Left ventricle myocardium inferior (tissue), 1 donor: ENCODE results near the gene TOM1L2. TPM values are rescaled to one million over a fixed set of nuclear protein-coding genes. Genes with fewer than 3 reads are reported as not detected.

Experiments used
- DNase-seq: peaks from one replicate; pipeline ENCODE4 v3.0.0-alpha.2; 2020
- H3K27ac ChIP-seq: fragments of 200-600 bp; replicated peaks from 2 replicates; pipeline ENCODE4 v1.8.0; 2021
- H3K27me3 ChIP-seq: fragments of 200-600 bp; 2 replicates; pipeline ENCODE4 v1.8.0; 2021; ENCODE audit warnings: low read depth
- H3K36me3 ChIP-seq: fragments of 200-600 bp; 2 replicates; pipeline ENCODE4 v1.8.0; 2021
- H3K4me1 ChIP-seq: fragments of 200-600 bp; 2 replicates; pipeline ENCODE4 v1.8.0; 2021
- H3K4me3 ChIP-seq: fragments of 200-600 bp; 2 replicates; pipeline ENCODE4 v1.8.0; 2021; ENCODE audit warnings: mild to moderate bottlenecking, moderate library complexity
- H3K9me3 ChIP-seq: fragments of 200-600 bp; replicated peaks from 2 replicates; pipeline ENCODE4 v1.8.0; 2021
- intact Hi-C: fragments of 100-400 bp; cut with micrococcal nuclease; formaldehyde crosslinking; loops from one replicate; pipeline ENCODE4 v1.11.0; 2022
- total RNA-seq: library from RNA; stranded (reverse); fragmentation: NEBNext Ultra II Directional; extraction: Animal tissue kit (Norgen Biotek cat#: 25700); gene quantifications from one replicate; pipeline ENCODE4 v1.2.1, GENCODE V29; 2021
- TF ChIP-seq, protein P1 (sequence below): fragments of 200-600 bp; IDR thresholded peaks from 2 replicates; pipeline ENCODE4 v1.8.0; 2021; ENCODE audit warnings: antibody characterized with exemption, mild to moderate bottlenecking, borderline replicate concordance
- donor health status: DM: no; HTN: yes; CAD: no; lungs with severe emphysema.

Gene TOM1L2
- total RNA-seq, 1 donor from 2014 or later, result 284 TPM

DNA sequence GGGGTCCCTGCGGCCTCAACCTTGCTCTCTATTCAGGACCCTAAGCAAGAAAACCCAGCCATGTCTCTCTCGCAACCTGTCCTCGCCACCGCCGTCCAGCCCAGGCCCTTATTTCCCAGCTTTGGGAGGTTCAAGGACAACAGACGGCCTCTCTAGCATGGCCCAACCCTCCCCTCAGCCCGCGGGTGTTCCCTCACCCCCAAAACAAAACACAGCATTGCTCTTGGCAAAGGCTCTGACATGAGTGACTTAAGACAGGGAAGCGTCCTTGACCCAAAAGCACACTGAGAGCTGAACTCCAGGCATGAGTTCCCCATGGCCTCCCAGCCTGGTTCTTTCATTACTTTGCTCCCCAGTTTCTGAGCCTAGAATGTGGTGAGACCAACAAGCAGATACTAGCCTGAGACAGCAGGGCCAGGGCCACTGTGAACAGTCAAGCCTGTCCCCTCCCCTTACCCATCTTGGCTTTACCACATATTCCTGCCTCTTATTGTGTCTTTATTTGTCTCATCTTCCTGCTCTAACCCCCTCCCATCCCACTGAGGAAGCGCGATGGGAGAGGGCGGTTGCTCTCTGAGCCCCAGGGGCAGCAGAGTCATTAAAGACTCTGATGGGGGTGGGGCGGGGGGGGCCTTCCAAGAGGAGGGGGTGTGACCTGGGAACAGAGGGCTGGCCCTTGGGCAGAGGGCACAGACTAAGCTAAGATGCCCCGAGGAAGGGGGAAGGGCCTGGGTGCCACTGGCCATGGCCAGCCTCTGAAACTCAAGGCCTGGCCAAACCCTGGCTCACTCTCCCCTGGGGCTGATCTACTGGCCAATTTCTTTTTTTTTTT lies 147.2 kb downstream of the TOM1L2 start:
- Histone ChIP-seq H3K4me3 (peak overlapping the region; percentile 71), H3K9me3 (no peaks in the 10 kb centered on the region), H3K4me1 (peaks cover 66% of the 10 kb centered on the region), H3K27me3 (no peaks in the 10 kb centered on the region), H3K27ac (peak overlapping the region; percentile 91), H3K36me3 (peaks cover 7% of the 10 kb centered on the region)
- intact Hi-C loops, result no loop called here
- TF ChIP-seq, protein P1, sequence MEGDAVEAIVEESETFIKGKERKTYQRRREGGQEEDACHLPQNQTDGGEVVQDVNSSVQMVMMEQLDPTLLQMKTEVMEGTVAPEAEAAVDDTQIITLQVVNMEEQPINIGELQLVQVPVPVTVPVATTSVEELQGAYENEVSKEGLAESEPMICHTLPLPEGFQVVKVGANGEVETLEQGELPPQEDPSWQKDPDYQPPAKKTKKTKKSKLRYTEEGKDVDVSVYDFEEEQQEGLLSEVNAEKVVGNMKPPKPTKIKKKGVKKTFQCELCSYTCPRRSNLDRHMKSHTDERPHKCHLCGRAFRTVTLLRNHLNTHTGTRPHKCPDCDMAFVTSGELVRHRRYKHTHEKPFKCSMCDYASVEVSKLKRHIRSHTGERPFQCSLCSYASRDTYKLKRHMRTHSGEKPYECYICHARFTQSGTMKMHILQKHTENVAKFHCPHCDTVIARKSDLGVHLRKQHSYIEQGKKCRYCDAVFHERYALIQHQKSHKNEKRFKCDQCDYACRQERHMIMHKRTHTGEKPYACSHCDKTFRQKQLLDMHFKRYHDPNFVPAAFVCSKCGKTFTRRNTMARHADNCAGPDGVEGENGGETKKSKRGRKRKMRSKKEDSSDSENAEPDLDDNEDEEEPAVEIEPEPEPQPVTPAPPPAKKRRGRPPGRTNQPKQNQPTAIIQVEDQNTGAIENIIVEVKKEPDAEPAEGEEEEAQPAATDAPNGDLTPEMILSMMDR, result no peak
- DNase-seq, result no peak

DNA sequence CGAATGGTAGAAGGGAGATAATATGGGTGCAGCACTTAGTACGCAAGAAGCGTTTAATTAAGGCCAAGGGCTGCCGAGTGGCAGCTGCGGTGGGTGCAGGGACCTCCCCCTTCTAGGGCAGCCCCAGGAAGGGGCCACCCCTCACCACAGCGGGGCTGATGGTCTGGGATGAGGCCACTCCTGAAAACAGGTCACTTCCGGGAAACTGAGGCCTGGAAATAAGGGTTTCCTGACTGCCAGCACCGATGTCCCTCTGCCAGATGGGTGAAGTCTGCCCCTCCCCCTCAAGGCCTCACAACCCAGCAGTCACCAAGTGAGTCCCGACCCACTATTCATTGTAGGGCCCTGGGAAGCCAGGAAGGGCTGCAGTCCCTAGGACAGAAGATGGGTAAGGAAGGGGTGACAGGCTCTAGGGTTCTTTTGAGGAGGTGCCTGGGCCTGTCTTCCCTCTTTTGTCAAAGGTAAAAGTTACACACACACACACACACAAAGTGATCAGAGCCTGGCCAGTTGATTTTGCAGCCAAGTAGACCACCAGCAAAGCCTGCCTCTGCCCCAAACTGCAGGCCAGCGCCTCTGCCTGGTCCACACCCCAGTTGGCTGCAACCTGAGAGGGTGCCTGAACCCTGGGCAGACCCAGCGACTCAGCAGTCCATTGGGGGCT lies 147.9 kb downstream of the TOM1L2 start:
- peaks cover 74% of the 10 kb centered on the region for H3K4me1 ChIP-seq
- DNase-seq, result no peak
- H3K4me3 ChIP-seq, result peak overlapping the region; percentile 71
- peak overlapping the region; percentile 91 for H3K27ac ChIP-seq
- intact Hi-C loops, result no loop called here
- TF ChIP-seq, protein P1, result no peak
- H3K36me3 ChIP-seq, result peaks cover 14% of the 10 kb centered on the region
- no peaks in the 10 kb centered on the region for H3K9me3 ChIP-seq
- no peaks in the 10 kb centered on the region for H3K27me3 ChIP-seq

DNA sequence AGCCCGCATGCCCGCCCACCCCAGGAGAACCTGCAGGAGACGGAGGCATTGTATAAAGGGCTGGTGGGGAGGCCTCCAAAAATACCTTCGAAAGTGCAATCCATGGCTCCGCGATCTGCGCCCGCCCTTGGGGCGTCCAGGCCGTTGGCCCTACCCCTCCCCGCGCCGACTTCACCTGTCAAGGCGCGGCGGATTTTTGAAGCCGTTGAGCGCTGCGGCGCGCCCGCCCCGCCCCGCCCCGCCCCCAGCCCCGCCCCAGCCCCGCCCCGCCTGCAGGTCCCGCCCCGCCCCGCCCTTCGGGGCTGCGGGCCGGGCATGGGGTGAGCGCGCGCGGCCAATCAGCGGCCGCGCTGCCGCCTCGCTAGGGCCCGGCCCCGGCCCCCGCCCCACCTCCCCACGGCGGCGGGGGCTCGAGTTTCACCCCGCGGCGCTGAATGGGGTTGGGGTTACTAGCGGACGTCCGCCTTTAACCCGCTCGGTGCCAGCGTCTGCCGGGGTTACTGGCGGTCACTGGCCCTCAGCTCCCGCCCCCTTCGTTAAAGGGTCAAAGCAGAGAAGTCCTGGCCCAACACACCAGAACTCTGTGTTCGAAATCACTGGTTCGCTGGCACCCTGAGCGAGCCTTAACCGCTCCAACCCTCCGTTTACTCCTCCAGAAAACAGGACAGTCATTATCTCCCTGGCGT lies 148.6 kb downstream of the TOM1L2 start:
- TF ChIP-seq, protein P1, result no peak
- Histone ChIP-seq H3K27me3 (no peaks in the 10 kb centered on the region), H3K9me3 (no peaks in the 10 kb centered on the region), H3K4me3 (peak overlapping the region; percentile 71), H3K36me3 (peaks cover 21% of the 10 kb centered on the region), H3K4me1 (peaks cover 80% of the 10 kb centered on the region), H3K27ac (peak overlapping the region; percentile 91)
- intact Hi-C loops, result no loop called here
- DNase-seq, result peak; percentile 86

DNA sequence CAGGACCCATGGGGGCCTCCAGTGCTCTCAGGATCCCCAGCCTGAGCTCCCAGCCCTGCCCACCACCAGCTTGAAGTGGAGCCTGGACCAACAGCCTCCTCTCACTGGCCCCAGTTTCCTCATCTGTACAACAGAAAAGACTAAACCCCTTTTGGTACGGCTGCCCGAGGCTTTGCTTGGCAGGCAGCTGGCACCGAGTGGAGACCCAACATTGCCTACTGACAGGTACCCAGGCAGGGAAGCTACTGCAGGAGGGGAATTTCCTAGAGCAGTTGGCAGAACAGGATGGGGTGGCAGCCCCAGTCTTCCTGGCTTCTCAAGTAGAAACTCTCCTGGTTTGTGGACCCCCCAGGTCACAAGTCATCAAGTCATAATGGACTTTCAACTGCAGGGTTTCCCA lies 149.6 kb downstream of the TOM1L2 start:
- Histone ChIP-seq H3K4me3 (peak overlapping the region; percentile 71), H3K4me1 (peaks cover 90% of the 10 kb centered on the region)

DNA sequence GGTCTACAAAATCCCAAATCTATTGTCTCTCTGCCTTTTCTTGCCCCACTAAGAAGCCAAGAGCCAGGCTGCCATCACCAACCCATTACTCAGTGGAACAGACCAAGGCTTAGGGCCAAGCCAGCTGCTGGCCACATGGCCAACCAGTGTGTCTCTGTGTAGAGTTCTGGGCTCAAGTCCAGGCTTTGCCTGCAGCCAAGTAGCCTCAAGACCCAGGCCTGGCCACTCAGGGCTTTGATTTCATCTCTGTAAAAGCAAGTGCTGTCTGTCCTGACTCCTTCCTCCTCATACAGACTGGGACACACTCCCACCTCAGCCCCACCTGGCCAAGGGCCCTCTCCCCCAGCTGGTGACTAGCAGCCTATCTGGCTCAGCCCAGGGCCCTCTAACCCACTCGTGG lies 150.0 kb downstream of the TOM1L2 start:
- peaks cover 94% of the 10 kb centered on the region for H3K4me1 ChIP-seq
- no peaks in the 10 kb centered on the region for H3K27me3 ChIP-seq
- intact Hi-C loops, result no loop called here
- TF ChIP-seq, protein P1, result no peak
- H3K27ac ChIP-seq, result peak overlapping the region; percentile 91
- no peaks in the 10 kb centered on the region for H3K9me3 ChIP-seq
- H3K36me3 ChIP-seq, result peaks cover 30% of the 10 kb centered on the region
- H3K4me3 ChIP-seq, result peak overlapping the region; percentile 71
- peak; percentile 80 for DNase-seq

More for the DNA sequence above, 149.6 kb downstream of the TOM1L2 start:
- Histone ChIP-seq H3K27ac (peak overlapping the region; percentile 91), H3K9me3 (no peaks in the 10 kb centered on the region), H3K36me3 (peaks cover 26% of the 10 kb centered on the region), H3K27me3 (no peaks in the 10 kb centered on the region)
- DNase-seq, result no peak
- TF ChIP-seq, protein P1, result no peak
- intact Hi-C loops, result no loop called here
